Measurements from ENCODE around the gene COG5.

COG5 gene

GRCh38 chr7:107579885-107580715 lies 16.4 kb upstream of the COG5 start, which contains the start of gene BCAP29:
BCAP29 (plus strand) TSS chr7:107580246; CDS start chr7:107580773, 527 bp downstream.
- Histone ChIP-seq H3K14ac (ENCODE audit: low read length in 2 of 2) (peak within 1 kb of the TSS in 1 of 2 experiments; percentile 39), H3K27ac (ENCODE audit: low read length, poor library complexity, severe bottlenecking) (peak within 1 kb of the TSS; percentile 23), H2BK12ac (ENCODE audit: low read length in 2 of 2) (peak within 1 kb of the TSS; percentile 39 to 45), H2BK15ac (ENCODE audit: low read depth, poor library complexity, severe bottlenecking) (peak within 1 kb of the TSS; percentile 94), H3K4ac (ENCODE audit: low read depth in 1 of 2, low read length in 2 of 2) (peak within 1 kb of the TSS; percentile 74 to 75), H4K8ac (ENCODE audit: low read length) (peak within 1 kb of the TSS; percentile 85), H3K4me2 (ENCODE audit: low read length, poor library complexity, severe bottlenecking) (peak within 1 kb of the TSS; percentile 73), H2BK5ac (ENCODE audit: low read depth, low read length, poor library complexity, severe bottlenecking) (no peak within 1 kb of the TSS), H2AFZ (ENCODE audit: low read depth, low read length) (peak within 1 kb of the TSS; percentile 68), H3K23ac (ENCODE audit: low read length in 2 of 2) (peak within 1 kb of the TSS in 1 of 2 experiments; percentile 40), H2BK120ac (ENCODE audit: low read depth, low read length) (peak within 1 kb of the TSS; percentile 95), H3K4me3 (ENCODE audit: insufficient read depth in 1 of 2, low read depth in 1 of 2, low read length in 2 of 2) (peak within 1 kb of the TSS; percentile 86 to 96), H3K79me1 (replicated peaks; ENCODE audit: low read length, poor library complexity, severe bottlenecking) (peaks cover 15% of the 10 kb centered on the region), H3K9me3 (ENCODE audit: control insufficient read depth, low read length) (no peaks in the 10 kb centered on the region), H2AK5ac (ENCODE audit: low read length, severe bottlenecking) (no peak within 1 kb of the TSS), H3K36me3 (ENCODE audit: control insufficient read depth in 1 of 2, insufficient read depth in 2 of 2, low read depth in 1 of 2, low read length in 2 of 2) (peaks cover 7 to 31% of the 10 kb centered on the region in 2 experiments), H3K27me3 (ENCODE audit: control insufficient read depth in 1 of 2, insufficient read depth in 1 of 2, low read length in 2 of 2) (no peaks in the 10 kb centered on the region), H3K18ac (ENCODE audit: low read depth in 1 of 2, low read length in 2 of 2) (peak within 1 kb of the TSS; percentile 88 to 92), H4K91ac (ENCODE audit: low read length) (peak within 1 kb of the TSS; percentile 80), H3K9ac (ENCODE audit: low read length) (peak within 1 kb of the TSS; percentile 96), H3K4me1 (ENCODE audit: control insufficient read depth, insufficient read depth, low read depth, low read length) (no peaks in the 10 kb centered on the region)
- WGBS: under 1% methylated on average over 55 of the region's 89 CpGs
- DNase-seq: peak; percentile 78

- Histone ChIP-seq H4K8ac (ENCODE audit: low read length) (peak overlapping the region; percentile 85), H3K9ac (ENCODE audit: low read length) (peak overlapping the region; percentile 96), H3K27me3 (ENCODE audit: control insufficient read depth in 1 of 2, insufficient read depth in 1 of 2, low read length in 2 of 2) (no peaks in the 10 kb centered on the region), H2BK5ac (ENCODE audit: low read depth, low read length, poor library complexity, severe bottlenecking) (no peak overlapping the region), H3K9me3 (ENCODE audit: control insufficient read depth, low read length) (no peaks in the 10 kb centered on the region), H3K79me1 (replicated peaks; ENCODE audit: low read length, poor library complexity, severe bottlenecking) (peaks cover 13% of the 10 kb centered on the region), H4K91ac (ENCODE audit: low read length) (no peak overlapping the region), H3K4me2 (ENCODE audit: low read length, poor library complexity, severe bottlenecking) (peak overlapping the region; percentile 73), H3K18ac (ENCODE audit: low read depth in 1 of 2, low read length in 2 of 2) (peak overlapping the region in 1 of 2 experiments; percentile 21), H3K14ac (ENCODE audit: low read length in 2 of 2) (peak overlapping the region in 1 of 2 experiments; percentile 39), H3K23ac (ENCODE audit: low read length in 2 of 2) (peak overlapping the region in 1 of 2 experiments; percentile 40), H2BK120ac (ENCODE audit: low read depth, low read length) (peak overlapping the region; percentile 95), H2AFZ (ENCODE audit: low read depth, low read length) (peak overlapping the region; percentile 68), H2AK5ac (ENCODE audit: low read length, severe bottlenecking) (no peak overlapping the region), H3K36me3 (ENCODE audit: control insufficient read depth in 1 of 2, insufficient read depth in 2 of 2, low read depth in 1 of 2, low read length in 2 of 2) (peaks cover 7 to 31% of the 10 kb centered on the region in 2 experiments), H2BK15ac (ENCODE audit: low read depth, poor library complexity, severe bottlenecking) (no peak overlapping the region), H3K4me3 (ENCODE audit: insufficient read depth in 1 of 2, low read depth in 1 of 2, low read length in 2 of 2) (peak overlapping the region; percentile 86 to 96), H3K4ac (ENCODE audit: low read depth in 1 of 2, low read length in 2 of 2) (peak overlapping the region in 1 of 2 experiments; percentile 19), H3K27ac (ENCODE audit: low read length, poor library complexity, severe bottlenecking) (no peak overlapping the region), H3K4me1 (ENCODE audit: control insufficient read depth, insufficient read depth, low read depth, low read length) (no peaks in the 10 kb centered on the region), H2BK12ac (ENCODE audit: low read length in 2 of 2) (no peak overlapping the region)
- under 1% methylated on average over 9 of the region's 9 CpGs for WGBS
- DNase-seq: no peak
Measured at GRCh38 chr7:107579554-107579884, 15.8 kb upstream of the COG5 start.

GRCh38 chr7:107573537-107573936 lies 9.8 kb upstream of the COG5 start:
- Histone ChIP-seq H2BK15ac (ENCODE audit: low read depth, poor library complexity, severe bottlenecking) (no peak overlapping the region), H3K4me2 (ENCODE audit: low read length, poor library complexity, severe bottlenecking) (no peak overlapping the region), H3K27me3 (ENCODE audit: control insufficient read depth in 1 of 2, insufficient read depth in 1 of 2, low read length in 2 of 2) (no peaks in the 10 kb centered on the region), H3K36me3 (ENCODE audit: control insufficient read depth in 1 of 2, insufficient read depth in 2 of 2, low read depth in 1 of 2, low read length in 2 of 2) (peaks cover 7 to 54% of the 10 kb centered on the region in 2 experiments), H3K4ac (ENCODE audit: low read depth in 1 of 2, low read length in 2 of 2) (no peak overlapping the region), H4K8ac (ENCODE audit: low read length) (no peak overlapping the region), H3K9me3 (ENCODE audit: control insufficient read depth, low read length) (no peaks in the 10 kb centered on the region), H3K9ac (ENCODE audit: low read length) (no peak overlapping the region), H3K14ac (ENCODE audit: low read length in 2 of 2) (no peak overlapping the region), H3K18ac (ENCODE audit: low read depth in 1 of 2, low read length in 2 of 2) (no peak overlapping the region), H2BK120ac (ENCODE audit: low read depth, low read length) (no peak overlapping the region), H3K27ac (ENCODE audit: low read length, poor library complexity, severe bottlenecking) (no peak overlapping the region), H2BK5ac (ENCODE audit: low read depth, low read length, poor library complexity, severe bottlenecking) (no peak overlapping the region), H3K4me3 (ENCODE audit: insufficient read depth in 1 of 2, low read depth in 1 of 2, low read length in 2 of 2) (no peak overlapping the region), H4K91ac (ENCODE audit: low read length) (no peak overlapping the region), H2AFZ (ENCODE audit: low read depth, low read length) (no peak overlapping the region), H2BK12ac (ENCODE audit: low read length in 2 of 2) (no peak overlapping the region), H2AK5ac (ENCODE audit: low read length, severe bottlenecking) (no peak overlapping the region), H3K79me1 (replicated peaks; ENCODE audit: low read length, poor library complexity, severe bottlenecking) (peaks cover 5% of the 10 kb centered on the region), H3K4me1 (ENCODE audit: control insufficient read depth, insufficient read depth, low read depth, low read length) (no peaks in the 10 kb centered on the region), H3K23ac (ENCODE audit: low read length in 2 of 2) (no peak overlapping the region)
- 99% methylated on average over 4 of the region's 4 CpGs for WGBS
- DNase-seq: no peak

GRCh38 chr7:107570298-107570697 lies 6.6 kb upstream of the COG5 start:
- H2BK120ac ChIP-seq (ENCODE audit: low read depth, low read length): no peak overlapping the region
- H3K9ac ChIP-seq (ENCODE audit: low read length): no peak overlapping the region
- H3K4me2 ChIP-seq (ENCODE audit: low read length, poor library complexity, severe bottlenecking): no peak overlapping the region
- DNase-seq: no peak
- H3K27me3 ChIP-seq (ENCODE audit: control insufficient read depth in 1 of 2, insufficient read depth in 1 of 2, low read length in 2 of 2): no peaks in the 10 kb centered on the region
- no peak overlapping the region for H2BK5ac ChIP-seq (ENCODE audit: low read depth, low read length, poor library complexity, severe bottlenecking)
- no peak overlapping the region for H2BK12ac ChIP-seq (ENCODE audit: low read length in 2 of 2)
- no peak overlapping the region for H3K23ac ChIP-seq (ENCODE audit: low read length in 2 of 2)
- H3K79me1 ChIP-seq (replicated peaks; ENCODE audit: low read length, poor library complexity, severe bottlenecking): peaks cover 7% of the 10 kb centered on the region
- peaks cover 3% of the 10 kb centered on the region for H3K4me1 ChIP-seq (ENCODE audit: control insufficient read depth, insufficient read depth, low read depth, low read length)
- H3K9me3 ChIP-seq (ENCODE audit: control insufficient read depth, low read length): no peaks in the 10 kb centered on the region
- 89% methylated on average over 2 of the region's 2 CpGs for WGBS
- peaks cover 4 to 51% of the 10 kb centered on the region in 2 experiments for H3K36me3 ChIP-seq (ENCODE audit: control insufficient read depth in 1 of 2, insufficient read depth in 2 of 2, low read depth in 1 of 2, low read length in 2 of 2)
- no peak overlapping the region for H3K4me3 ChIP-seq (ENCODE audit: insufficient read depth in 1 of 2, low read depth in 1 of 2, low read length in 2 of 2)
- no peak overlapping the region for H4K8ac ChIP-seq (ENCODE audit: low read length)
- no peak overlapping the region for H3K18ac ChIP-seq (ENCODE audit: low read depth in 1 of 2, low read length in 2 of 2)
- H3K4ac ChIP-seq (ENCODE audit: low read depth in 1 of 2, low read length in 2 of 2): no peak overlapping the region
- no peak overlapping the region for H2AK5ac ChIP-seq (ENCODE audit: low read length, severe bottlenecking)
- H3K14ac ChIP-seq (ENCODE audit: low read length in 2 of 2): no peak overlapping the region
- no peak overlapping the region for H2AFZ ChIP-seq (ENCODE audit: low read depth, low read length)
- H2BK15ac ChIP-seq (ENCODE audit: low read depth, poor library complexity, severe bottlenecking): no peak overlapping the region
- H4K91ac ChIP-seq (ENCODE audit: low read length): no peak overlapping the region
- no peak overlapping the region for H3K27ac ChIP-seq (ENCODE audit: low read length, poor library complexity, severe bottlenecking)

Measured in mesenchymal stem cell (in vitro differentiated cells and primary cell).